Epithelial cell of proximal tubule (primary cell): ENCODE data around the gene NFATC3. TPM values are rescaled to one million over a fixed set of nuclear protein-coding genes. Genes with fewer than 3 reads are reported as not detected.
"Not testable (repeated sequence)": the region's sequence is repeated elsewhere in the genome, so short reads cannot be mapped to it uniquely, and the experiment has no call there.

Experiments used
- DNase-seq: peaks from one replicate; pipeline ENCODE4 v3.0.0-alpha.2; 2011; ENCODE audit warnings: low read depth
- H3K4me3 ChIP-seq: 2 replicates; pipeline ENCODE4 v1.5.1; 2011; ENCODE audit warnings: low read depth, mild to moderate bottlenecking, low read length
- CTCF ChIP-seq: conservative IDR thresholded peaks from 2 replicates; pipeline ENCODE4 v1.5.1; 2012; ENCODE audit warnings: low read depth, mild to moderate bottlenecking, low read length
- total RNA-seq: library from RNA; depleted of rRNA; stranded (reverse); fragments of >200 nt; gene quantifications from 2 replicates; pipeline ENCODE4 v1.2.3, GENCODE V29; 2015

The NFATC3 gene
- total RNA-seq, 1 donor from 2014 or later, result 24.7 TPM

GRCh38 chr16:68096491-68096890, 11.3 kb downstream of the NFATC3 start:
- no peak for TF ChIP-seq CTCF
- DNase-seq, result no peak
- no peak overlapping the region for H3K4me3 ChIP-seq

DNA sequence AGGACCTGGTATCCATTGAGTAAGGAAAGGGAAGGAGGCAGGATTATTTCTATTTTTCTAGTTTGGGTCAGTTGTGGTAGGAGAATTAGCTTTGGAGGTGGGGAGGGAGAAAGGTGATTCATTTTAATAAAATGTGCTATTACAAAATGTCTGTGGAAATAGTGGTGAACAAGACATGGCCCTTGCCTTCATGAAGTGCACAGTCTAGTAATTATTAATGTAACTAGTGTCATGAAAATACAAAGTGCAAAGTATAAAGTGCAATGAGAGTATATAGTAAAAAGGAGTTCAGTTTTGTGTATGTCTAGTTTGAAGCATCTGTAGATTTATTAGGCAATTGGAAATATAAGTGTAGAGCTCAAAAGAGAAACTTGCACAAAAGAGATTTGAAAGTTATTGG, 11.9 kb downstream of the NFATC3 start:
- TF ChIP-seq CTCF, result no peak
- no peak for DNase-seq
- H3K4me3 ChIP-seq, result no peak overlapping the region

- TF ChIP-seq CTCF, result no peak
- H3K4me3 ChIP-seq, result no peak overlapping the region
- DNase-seq, result no peak
Observed at GRCh38 chr16:68097895-68098294, 12.7 kb downstream of the NFATC3 start.

GRCh38 chr16:68100488-68100887, 15.3 kb downstream of the NFATC3 start:
- DNase-seq, result no peak
- H3K4me3 ChIP-seq, result no peak overlapping the region
- no peak for TF ChIP-seq CTCF

DNA sequence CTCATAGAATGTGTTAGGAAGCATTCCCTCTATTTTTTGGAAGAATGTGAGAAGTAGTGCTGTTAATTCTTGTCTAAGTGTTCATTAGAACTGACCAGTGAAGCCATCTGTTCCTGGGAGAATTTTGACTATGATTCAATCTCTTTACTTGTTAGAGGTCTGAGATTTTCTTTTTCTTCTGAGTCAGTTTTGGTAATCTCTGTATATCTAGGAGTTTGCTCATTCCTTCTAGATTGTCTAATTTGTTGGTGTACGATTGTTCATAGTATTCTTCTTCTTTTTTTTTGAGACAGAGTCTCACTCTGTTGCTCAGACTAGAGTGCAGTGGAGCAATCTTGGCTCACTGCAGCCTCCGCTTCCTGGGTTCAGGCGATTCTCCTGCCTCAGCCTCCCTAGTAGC, 20.4 kb downstream of the NFATC3 start:
- no peak for TF ChIP-seq CTCF
- DNase-seq, result no peak
- no peak overlapping the region for H3K4me3 ChIP-seq

- H3K4me3 ChIP-seq, DNase-seq: not testable (repeated sequence)
Observed at GRCh38 chr16:68107230-68107928, 22.2 kb downstream of the NFATC3 start.

DNA sequence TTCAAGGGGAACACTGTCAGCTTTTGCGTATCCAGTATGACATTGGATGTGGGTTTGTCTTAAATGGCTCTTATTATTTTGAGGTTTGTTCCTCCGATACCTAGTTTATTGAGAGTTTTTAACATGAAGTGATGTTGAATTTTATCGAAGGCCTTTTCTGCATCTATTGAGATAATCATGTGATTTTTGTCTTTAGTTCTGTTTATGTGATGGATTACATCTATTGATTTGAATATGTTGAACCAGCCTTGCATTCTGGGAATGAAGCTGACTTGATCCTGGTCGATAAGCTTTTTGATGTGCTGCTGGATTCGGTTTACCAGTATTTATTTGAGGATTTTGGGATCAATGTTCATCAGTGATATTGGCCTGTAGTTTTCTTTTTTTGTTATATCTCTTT, 24.0 kb downstream of the NFATC3 start:
- not testable (repeated sequence) for H3K4me3 ChIP-seq, DNase-seq

GRCh38 chr16:68110611-68111010, 25.4 kb downstream of the NFATC3 start:
- DNase-seq, result not testable (repeated sequence)

GRCh38 chr16:68111379-68111778, 26.2 kb downstream of the NFATC3 start:
- no peak for DNase-seq
- TF ChIP-seq CTCF, result no peak
- H3K4me3 ChIP-seq, result no peak overlapping the region

More at GRCh38 chr16:68110611-68111010, 25.4 kb downstream of the NFATC3 start:
- not testable (repeated sequence) for H3K4me3 ChIP-seq
